HG03095 (cell line): ENCODE results near the gene MOAP1.
"Not testable (repeated sequence)": the region's sequence is repeated elsewhere in the genome, so short reads cannot be mapped to it uniquely, and the experiment has no call there.

ENCODE experiments used
- ATAC-seq: cut with Tn5 transposase; IDR thresholded peaks from one replicate; pipeline ENCODE4 v1.9.1; 2021; ENCODE audit warnings: moderate library complexity; ENCODE audit not compliant: unreplicated experiment

The MOAP1 gene

GRCh38 chr14:93185349-93185720 lies 638 bp upstream of the MOAP1 start:
- ATAC-seq: no peak

DNA sequence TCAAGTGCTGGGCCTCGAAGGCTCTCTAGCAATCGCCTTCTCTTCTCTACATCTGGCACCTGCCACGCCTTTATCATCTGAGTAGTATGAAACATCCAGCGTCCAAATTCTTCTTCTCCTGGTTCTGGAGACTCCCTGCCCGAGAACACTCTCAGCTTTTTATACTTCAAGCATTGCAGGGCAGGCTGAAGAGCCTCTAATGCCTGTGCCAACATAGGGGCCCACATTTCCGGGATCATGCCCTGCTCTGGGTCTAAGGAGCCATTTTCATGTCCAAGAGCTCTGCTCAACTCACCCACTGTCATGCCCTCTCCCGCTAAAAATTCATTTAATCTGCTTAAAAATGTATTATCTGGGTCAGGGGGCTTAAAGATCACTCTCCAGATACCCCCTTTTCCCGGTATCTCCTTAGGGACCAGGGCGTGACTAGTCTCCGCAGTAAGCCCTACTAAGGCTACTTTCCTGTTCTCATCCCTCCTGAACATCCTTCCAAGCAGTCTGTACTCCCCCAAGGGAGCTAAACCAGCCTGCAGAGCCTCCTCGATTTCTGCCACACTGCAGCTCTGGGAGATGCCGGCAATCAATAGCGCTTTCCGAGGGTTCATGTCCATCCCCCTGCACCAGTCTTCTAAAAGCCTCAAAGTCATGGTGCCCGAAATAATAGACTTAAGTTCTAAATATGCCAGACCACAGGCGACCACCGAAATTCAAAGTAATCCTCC lies 940 bp downstream of the MOAP1 start:
- no peak for ATAC-seq

- ATAC-seq: no peak
Observed at GRCh38 chr14:93175492-93175891, 9.2 kb downstream of the MOAP1 start.

DNA sequence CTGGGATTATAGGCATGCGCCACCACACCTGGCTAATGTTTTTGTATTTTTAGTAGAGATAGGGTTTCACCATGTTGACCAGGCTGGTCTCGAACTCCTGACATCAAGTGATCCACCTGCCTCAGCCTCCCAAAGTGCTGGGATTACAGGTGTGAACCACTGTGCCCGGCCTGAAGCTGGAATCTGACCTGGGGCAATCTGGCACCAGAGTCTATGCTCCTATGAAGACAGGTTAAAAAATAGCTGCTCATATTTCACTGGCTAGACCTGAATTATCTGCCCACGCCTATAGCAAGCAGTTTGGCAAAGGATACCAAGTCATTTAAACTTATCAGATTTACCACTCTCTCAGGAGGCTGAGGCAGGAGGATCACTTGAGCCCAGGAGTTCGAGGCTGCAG lies 10.0 kb downstream of the MOAP1 start:
- ATAC-seq: not testable (repeated sequence)

DNA sequence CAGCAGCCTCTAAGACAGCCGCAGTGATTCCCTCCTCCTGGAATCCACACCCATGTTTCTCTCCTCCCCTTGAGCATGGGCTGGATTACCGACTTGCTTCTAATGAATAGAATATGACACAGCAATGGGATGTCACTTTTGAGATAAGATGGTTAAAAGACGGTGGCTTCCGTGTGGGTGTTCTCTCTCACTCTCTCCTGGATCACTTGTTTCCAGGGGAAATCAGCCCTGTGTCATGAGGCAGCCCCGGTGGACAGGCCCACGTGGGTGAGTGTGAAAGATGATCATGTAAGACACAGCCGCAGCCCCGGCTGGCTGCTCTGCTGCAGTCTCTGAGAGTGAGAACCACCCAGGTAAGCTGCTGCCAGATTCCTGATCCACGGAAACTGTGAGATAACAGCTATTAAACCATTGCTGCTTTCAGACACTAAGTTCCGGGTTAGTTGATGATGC lies 10.7 kb downstream of the MOAP1 start:
- no peak for ATAC-seq

GRCh38 chr14:93171376-93171775 lies 13.3 kb downstream of the MOAP1 start:
- no peak for ATAC-seq

- ATAC-seq: not testable (repeated sequence)
Observed at GRCh38 chr14:93170141-93170540, 14.6 kb downstream of the MOAP1 start.

GRCh38 chr14:93169619-93170018 lies 15.1 kb downstream of the MOAP1 start:
- ATAC-seq: not testable (repeated sequence)

GRCh38 chr14:93168610-93169009 lies 16.1 kb downstream of the MOAP1 start:
- ATAC-seq: not testable (repeated sequence)

DNA sequence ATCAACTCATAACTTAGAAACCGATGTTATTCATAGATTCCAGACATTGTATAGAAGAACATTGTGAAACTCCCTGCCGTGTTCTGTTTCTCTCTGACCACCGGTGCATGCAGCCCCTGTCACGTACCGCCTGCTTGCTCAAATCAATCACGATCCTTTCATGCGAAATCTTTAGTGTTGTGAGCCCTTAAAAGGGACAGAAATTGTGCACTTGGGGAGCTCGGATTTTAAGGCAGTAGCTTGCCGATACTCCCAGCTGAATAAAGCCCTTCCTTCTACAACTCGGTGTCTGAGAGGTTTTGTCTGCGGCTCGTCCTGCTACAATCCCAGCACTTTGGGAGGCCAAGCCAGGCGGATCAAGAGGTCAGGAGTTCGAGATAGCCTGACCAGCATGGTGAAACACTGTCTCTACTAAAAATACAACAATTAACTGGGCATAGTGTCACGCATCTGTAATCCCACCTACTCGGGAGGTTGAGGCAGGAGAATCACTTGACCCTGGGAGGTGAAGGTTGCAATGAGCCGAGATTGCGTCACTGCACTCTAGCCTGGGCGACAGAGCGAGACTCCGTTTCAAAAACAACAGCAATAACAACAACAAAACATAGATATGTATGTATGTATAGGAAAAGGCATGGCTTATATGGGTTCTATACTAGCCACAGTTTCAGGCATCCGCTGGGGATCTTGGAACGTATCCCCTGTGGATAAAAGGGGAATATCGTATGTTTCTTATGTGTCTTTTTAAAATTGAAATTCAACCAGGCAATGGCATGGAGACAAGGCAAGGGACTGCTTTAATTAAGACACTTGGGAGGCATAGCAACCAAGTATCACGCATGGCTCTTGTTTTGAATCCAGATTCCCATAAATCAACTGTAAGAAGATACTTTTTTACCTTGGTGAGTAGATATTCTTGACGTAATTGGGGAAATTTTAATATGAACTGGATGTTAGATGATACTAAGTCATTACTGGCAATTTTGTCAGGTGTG lies 19.1 kb downstream of the MOAP1 start:
- not testable (repeated sequence) for ATAC-seq

GRCh38 chr14:93163564-93163963 lies 21.1 kb downstream of the MOAP1 start:
- no peak for ATAC-seq

DNA sequence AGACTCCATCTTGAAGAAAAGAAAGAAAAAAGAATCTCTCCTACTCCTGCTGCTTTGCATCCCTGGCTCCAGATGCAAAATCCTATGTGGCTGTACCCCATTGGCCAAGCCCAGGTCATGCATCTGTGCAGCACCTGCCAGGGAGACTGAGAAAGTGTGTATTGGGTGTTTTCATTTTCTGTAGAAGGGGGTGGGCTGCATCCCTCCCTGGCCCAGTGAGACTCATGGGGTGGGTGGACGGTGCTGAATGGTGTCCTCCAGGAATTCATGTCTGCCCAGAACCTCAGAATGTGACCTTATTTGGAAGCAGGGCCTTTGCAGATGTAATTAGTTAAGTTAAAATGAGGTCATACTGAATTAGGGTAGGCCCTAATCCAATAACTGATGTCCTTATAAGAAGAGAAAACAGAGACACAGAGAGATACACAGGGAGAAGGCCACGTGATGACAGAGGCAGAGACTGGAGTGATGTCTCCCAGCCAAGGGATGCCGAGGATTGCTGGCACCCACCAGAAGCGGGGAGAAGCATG lies 23.2 kb downstream of the MOAP1 start:
- no peak for ATAC-seq

- no peak for ATAC-seq
Observed at GRCh38 chr14:93160353-93160801, 24.3 kb downstream of the MOAP1 start.

- not testable (repeated sequence) for ATAC-seq
Observed at GRCh38 chr14:93159625-93160352, 24.9 kb downstream of the MOAP1 start.

- ATAC-seq: not testable (repeated sequence)
Observed at GRCh38 chr14:93158349-93158748, 26.3 kb downstream of the MOAP1 start.

- ATAC-seq: no peak
Observed at GRCh38 chr14:93156693-93157369, 27.9 kb downstream of the MOAP1 start.

DNA sequence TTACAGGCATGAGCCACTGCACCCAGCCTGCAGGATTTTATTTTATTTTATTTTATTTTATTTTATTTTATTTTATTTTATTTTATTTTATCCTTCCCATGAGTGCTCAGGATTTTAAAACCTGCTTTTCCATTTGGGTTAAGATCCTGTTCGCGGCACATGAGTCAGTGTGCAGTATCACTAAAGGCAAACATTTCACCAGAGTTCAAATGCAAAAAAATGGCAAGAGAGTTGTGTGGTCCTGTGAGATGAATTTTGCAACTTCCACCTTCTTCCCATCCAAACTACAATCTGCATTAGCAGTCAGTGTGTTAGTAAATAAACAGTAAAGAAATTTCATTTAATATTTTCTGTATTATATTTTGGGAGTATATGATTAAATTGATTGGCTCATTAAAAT lies 29.0 kb downstream of the MOAP1 start:
- ATAC-seq: no peak

- ATAC-seq: no peak
Observed at GRCh38 chr14:93153121-93153520, 31.6 kb downstream of the MOAP1 start.

- ATAC-seq: no peak
Observed at GRCh38 chr14:93150227-93151208, 34.2 kb downstream of the MOAP1 start.
